HEK293T (cell line): ENCODE data around the gene DOHH.

ENCODE experiments used
- ARNT ChIP-seq: fragments of 450-650 bp; IDR thresholded peaks from 2 replicates; pipeline ENCODE4 v1.6.1; 2017; ENCODE audit warnings: mild to moderate bottlenecking
- CTBP1 ChIP-seq: fragments of 450-650 bp; IDR thresholded peaks from 2 replicates; pipeline ENCODE4 v1.6.1; 2016; ENCODE audit warnings: borderline replicate concordance
- FOXA1 ChIP-seq: fragments of 450-650 bp; IDR thresholded peaks from 2 replicates; pipeline ENCODE4 v1.6.1; 2016; ENCODE audit warnings: mild to moderate bottlenecking
- FOXK2 ChIP-seq: fragments of 450-650 bp; IDR thresholded peaks from 2 replicates; pipeline ENCODE4 v1.6.1; 2016; ENCODE audit warnings: mild to moderate bottlenecking
- FOXM1 ChIP-seq: fragments of 450-650 bp; IDR thresholded peaks from 2 replicates; pipeline ENCODE4 v1.6.1; 2017; ENCODE audit warnings: mild to moderate bottlenecking, borderline replicate concordance
- HDGF ChIP-seq: fragments of 450-650 bp; IDR thresholded peaks from 2 replicates; pipeline ENCODE4 v1.6.1; 2017; ENCODE audit warnings: antibody characterized with exemption, borderline replicate concordance
- NFRKB ChIP-seq: fragments of 450-650 bp; IDR thresholded peaks from 2 replicates; pipeline ENCODE4 v1.6.1; 2016; ENCODE audit warnings: mild to moderate bottlenecking, moderate library complexity
- PKNOX1 ChIP-seq: fragments of 450-650 bp; IDR thresholded peaks from 2 replicates; pipeline ENCODE4 v1.6.1; 2016
- SP1 ChIP-seq: fragments of 450-650 bp; IDR thresholded peaks from 2 replicates; pipeline ENCODE4 v1.6.1; 2017
- SUZ12 ChIP-seq: fragments of 450-650 bp; IDR thresholded peaks from 2 replicates; pipeline ENCODE4 v1.6.1; 2016; ENCODE audit warnings: mild to moderate bottlenecking

GRCh38 chr19:3459089-3459881, 41.2 kb downstream of the DOHH start:
- TF ChIP-seq HDGF = no peak
- TF ChIP-seq FOXM1 = no peak
- no peak for TF ChIP-seq NFRKB
- TF ChIP-seq SUZ12 = no peak
- TF ChIP-seq SP1 = no peak
- no peak for TF ChIP-seq FOXA1
- TF ChIP-seq PKNOX1 = no peak
- no peak for TF ChIP-seq ARNT
- no peak for TF ChIP-seq CTBP1
- no peak for TF ChIP-seq FOXK2
